ENCODE data around the gene CCDC149. TPM values are rescaled to one million over a fixed set of nuclear protein-coding genes. Genes with fewer than 3 reads are reported as not detected.

The CCDC149 gene
- total and polyA plus RNA-seq, 2 donors (not counting 1 experiment from before 2014, with no cell fraction given), result not detected

GRCh38 chr4:24850674-24851073 is 62.2 kb downstream of the CCDC149 start:
- H3K36me3 ChIP-seq (replicated peaks in 1 of 2; ENCODE audit: control extremely low read depth in 1 of 2, control insufficient read depth in 1 of 2, extremely low read depth in 1 of 2, insufficient read depth in 2 of 2, low read length in 1 of 2), result no peaks in the 10 kb centered on the region
- Mint-ChIP-seq H3K27ac (no peak overlapping the region), H3K9me3 (ENCODE audit: insufficient read depth) (no peaks in the 10 kb centered on the region), H3K4me1 (no peaks in the 10 kb centered on the region), H3K27me3 (peaks cover 9% of the 10 kb centered on the region), H3K4me3 (no peak overlapping the region)
- no peaks in the 10 kb centered on the region for H3K4me1 ChIP-seq (ENCODE audit: control insufficient read depth in 2 of 2, insufficient read depth in 2 of 2, low read length in 2 of 2)
- H3K79me2 ChIP-seq (ENCODE audit: control insufficient read depth, insufficient read depth, low read length), result no peaks in the 10 kb centered on the region
- DNase-seq (no peak), ATAC-seq (ENCODE audit: low read depth) (no peak)
- no peaks in the 10 kb centered on the region for H3K27me3 ChIP-seq (replicated peaks in 1 of 4; ENCODE audit: control extremely low read depth in 1 of 4, control insufficient read depth in 3 of 4, insufficient read depth in 4 of 4, low read length in 3 of 4)
- no peak overlapping the region for H3K9ac ChIP-seq (ENCODE audit: low read length)
- no peak overlapping the region for H3K27ac ChIP-seq (ENCODE audit: low read length in 2 of 2)
- H3K4me2 ChIP-seq (replicated peaks; ENCODE audit: low read depth, low read length, poor library complexity, severe bottlenecking), result no peak overlapping the region
- H3K9me3 ChIP-seq (ENCODE audit: control extremely low read depth in 1 of 3, control insufficient read depth in 2 of 3, insufficient read depth in 1 of 3, low read length in 2 of 3), result no peaks in the 10 kb centered on the region
- H3K4me3 ChIP-seq (ENCODE audit: control extremely low read depth in 1 of 5, extremely low read depth in 1 of 5, insufficient read depth in 1 of 5, low read depth in 2 of 5, low read length in 4 of 5), result no peak overlapping the region
- ChIA-PET POLR2A (no interaction called here), CTCF (no interaction called here)
- no CpG with 5 or more reads among the region's 1 CpG for WGBS (ENCODE audit: insufficient coverage)
- intact Hi-C loops (cut with micrococcal nuclease), result no loop called here
- no peak overlapping the region for H2AFZ ChIP-seq (ENCODE audit: insufficient read depth, low read depth, low read length, poor library complexity, severe bottlenecking)
- no peaks in the 10 kb centered on the region for H4K20me1 ChIP-seq (ENCODE audit: control insufficient read depth, insufficient read depth, low read length, poor library complexity, severe bottlenecking)
- TF ChIP-seq EZH2 (IDR thresholded peaks at IDR 0.05; ENCODE audit: borderline replicate concordance, insufficient read depth, low read depth, low read length, poor library complexity, severe bottlenecking) (no peak), CTCF (IDR thresholded peaks at IDR 0.05) (no peak)

GRCh38 chr4:24849756-24850155 is 63.1 kb downstream of the CCDC149 start:
- Histone ChIP-seq H3K27me3 (replicated peaks in 1 of 4; ENCODE audit: control extremely low read depth in 1 of 4, control insufficient read depth in 3 of 4, insufficient read depth in 4 of 4, low read length in 3 of 4) (no peaks in the 10 kb centered on the region), H3K4me3 (ENCODE audit: control extremely low read depth in 1 of 5, extremely low read depth in 1 of 5, insufficient read depth in 1 of 5, low read depth in 2 of 5, low read length in 4 of 5) (no peak overlapping the region), H3K9me3 (ENCODE audit: control extremely low read depth in 1 of 3, control insufficient read depth in 2 of 3, insufficient read depth in 1 of 3, low read length in 2 of 3) (no peaks in the 10 kb centered on the region), H3K9ac (ENCODE audit: low read length) (no peak overlapping the region), H3K27ac (ENCODE audit: low read length in 2 of 2) (no peak overlapping the region), H3K4me2 (replicated peaks; ENCODE audit: low read depth, low read length, poor library complexity, severe bottlenecking) (no peak overlapping the region), H2AFZ (ENCODE audit: insufficient read depth, low read depth, low read length, poor library complexity, severe bottlenecking) (no peak overlapping the region), H3K79me2 (ENCODE audit: control insufficient read depth, insufficient read depth, low read length) (no peaks in the 10 kb centered on the region), H3K4me1 (ENCODE audit: control insufficient read depth in 2 of 2, insufficient read depth in 2 of 2, low read length in 2 of 2) (no peaks in the 10 kb centered on the region), H4K20me1 (ENCODE audit: control insufficient read depth, insufficient read depth, low read length, poor library complexity, severe bottlenecking) (no peaks in the 10 kb centered on the region), H3K36me3 (replicated peaks in 1 of 2; ENCODE audit: control extremely low read depth in 1 of 2, control insufficient read depth in 1 of 2, extremely low read depth in 1 of 2, insufficient read depth in 2 of 2, low read length in 1 of 2) (no peaks in the 10 kb centered on the region)
- TF ChIP-seq CTCF (IDR thresholded peaks at IDR 0.05) (no peak), EZH2 (IDR thresholded peaks at IDR 0.05; ENCODE audit: borderline replicate concordance, insufficient read depth, low read depth, low read length, poor library complexity, severe bottlenecking) (no peak)
- ChIA-PET POLR2A (no interaction called here), CTCF (no interaction called here)
- H3K9me3 Mint-ChIP-seq (ENCODE audit: insufficient read depth), result no peaks in the 10 kb centered on the region
- H3K27ac Mint-ChIP-seq, result no peak overlapping the region
- DNase-seq (no peak), ATAC-seq (ENCODE audit: low read depth) (no peak)
- WGBS (ENCODE audit: insufficient coverage), result 100% methylated on average over 2 of the region's 2 CpGs
- intact Hi-C loops (cut with micrococcal nuclease), result no loop called here
- peaks cover 9% of the 10 kb centered on the region for H3K27me3 Mint-ChIP-seq
- H3K4me3 Mint-ChIP-seq, result no peak overlapping the region
- H3K4me1 Mint-ChIP-seq, result no peaks in the 10 kb centered on the region
